ENCODE data around the gene SPI1.

SPI1 gene

DNA sequence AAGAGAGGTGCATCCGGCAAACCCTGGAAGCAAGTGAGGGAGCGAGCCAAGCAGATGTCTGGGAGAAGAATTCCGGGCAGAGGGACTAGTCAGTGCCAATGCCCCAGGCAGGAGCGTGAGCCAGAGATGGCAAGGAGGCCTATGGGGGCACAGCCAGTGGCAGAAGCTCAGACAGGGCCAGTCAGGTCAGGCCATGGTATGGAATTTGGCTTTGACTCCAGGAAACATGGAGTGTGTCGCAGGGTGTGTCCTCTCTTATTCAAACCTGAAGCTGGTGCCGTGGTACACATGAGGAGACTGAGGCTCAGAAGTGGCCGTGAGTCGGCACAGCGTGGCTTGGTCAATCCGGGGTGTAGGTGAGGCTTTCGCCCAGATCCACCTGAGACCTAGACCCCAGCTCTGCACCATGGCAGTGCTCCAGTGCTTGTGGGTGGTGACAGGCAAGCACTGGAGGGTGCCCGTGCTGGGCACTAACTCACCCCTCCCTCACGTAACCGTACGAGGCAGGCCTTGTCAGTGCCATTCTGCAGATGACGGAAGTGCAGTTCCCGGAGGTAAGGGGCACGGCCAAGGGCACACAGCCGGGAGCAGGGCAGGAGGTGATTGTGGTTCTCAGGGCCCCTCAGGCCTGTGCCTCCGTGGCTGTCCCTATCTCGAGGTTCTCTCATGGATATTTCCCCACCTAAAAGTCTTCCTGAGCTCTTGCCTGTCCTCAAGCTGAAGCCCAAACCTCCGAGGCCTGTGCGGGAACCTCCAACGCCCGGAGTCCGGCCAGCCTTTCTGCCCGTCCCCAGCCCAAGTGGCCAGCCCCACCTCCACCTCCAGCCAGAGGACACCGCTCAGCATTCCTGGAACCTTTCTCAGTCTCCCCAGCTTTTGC is 10.6 kb upstream of the SPI1 start:
- DNase-seq (ENCODE audit: low spot score) = no peak

DNA sequence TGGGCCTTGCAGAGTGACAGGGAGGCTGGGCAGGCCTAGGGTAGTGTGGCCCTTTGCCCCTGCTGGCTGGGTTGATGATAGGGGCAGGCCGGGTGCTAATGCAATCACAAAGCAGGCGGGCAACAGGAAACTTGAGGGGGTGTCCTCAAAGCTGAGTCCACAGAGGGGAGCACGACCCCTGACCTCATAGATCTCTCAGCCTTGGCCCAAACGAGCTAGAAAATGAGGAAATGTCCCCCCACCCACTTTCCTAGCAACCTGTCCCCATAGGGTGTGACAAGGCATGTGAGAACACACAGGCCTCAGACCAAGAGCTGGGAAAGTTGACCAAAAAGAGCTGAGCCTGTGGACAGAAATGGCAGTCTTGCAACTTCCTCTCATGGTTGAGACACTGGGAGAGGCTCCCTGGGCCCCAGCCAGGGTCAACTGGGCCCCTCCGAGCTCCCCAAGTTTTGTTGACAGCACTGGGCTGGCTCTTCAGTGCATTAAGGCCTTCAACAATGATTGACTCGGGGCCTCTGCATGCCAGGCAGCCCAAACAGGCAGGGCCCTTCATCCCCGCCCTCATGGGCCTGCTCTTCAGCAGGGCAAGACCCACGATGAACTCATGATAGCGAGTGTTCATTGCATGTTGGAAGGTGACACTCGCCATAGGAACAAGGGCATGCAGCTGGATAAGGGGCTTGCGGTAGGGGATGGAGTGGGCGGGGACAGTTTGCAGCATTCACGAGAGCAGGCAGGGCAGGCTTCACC is 9.8 kb upstream of the SPI1 start:
- DNase-seq (ENCODE audit: low spot score) = no peak

- DNase-seq (ENCODE audit: low spot score) = no peak
These were observed 6.2 kb upstream of the SPI1 start for GRCh38 chr11:47384498-47384897.

DNA sequence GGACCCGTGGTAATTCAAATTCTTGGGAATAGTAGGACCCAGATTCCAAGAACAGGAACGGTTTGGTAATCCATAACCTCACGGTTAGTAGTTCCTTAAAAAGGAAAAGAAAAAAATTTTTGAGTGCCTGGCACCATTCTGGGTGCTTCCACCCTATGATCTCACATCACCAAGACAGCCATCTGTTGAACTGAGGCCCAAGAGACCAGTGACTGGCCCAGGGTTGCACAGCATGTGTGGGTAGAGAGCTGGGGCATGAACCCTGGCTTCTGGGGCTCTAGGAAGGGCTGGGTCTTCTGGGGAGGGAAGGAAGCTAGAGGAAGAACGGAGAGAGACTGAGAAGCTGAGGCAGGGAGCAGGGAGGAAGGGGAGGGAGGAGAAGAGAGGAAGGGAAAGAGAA is 4.7 kb upstream of the SPI1 start:
- DNase-seq (ENCODE audit: low spot score) = no peak

GRCh38 chr11:47380078-47380477 is 1.7 kb upstream of the SPI1 start:
- DNase-seq (ENCODE audit: low spot score) = no peak

- DNase-seq (ENCODE audit: low spot score) = no peak
These were observed 970 bp upstream of the SPI1 start for GRCh38 chr11:47379317-47379716.

DNA sequence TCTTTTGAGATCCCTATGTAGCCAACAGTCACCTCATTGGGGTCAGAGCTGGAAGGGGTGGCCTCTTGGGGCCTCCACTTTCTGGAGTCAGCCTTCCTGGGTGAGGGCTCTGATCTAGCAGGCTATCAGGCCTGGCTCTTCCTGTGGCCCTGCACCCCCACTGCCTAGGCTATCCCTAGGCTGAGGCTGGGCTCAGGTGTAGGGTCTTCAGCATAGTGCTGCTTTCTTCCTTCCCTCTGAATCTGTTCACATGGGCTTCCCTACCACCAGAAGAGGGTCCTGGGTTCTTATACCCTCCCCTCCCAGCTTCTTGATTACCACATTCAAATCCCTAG is 456 bp upstream of the SPI1 start:
- DNase-seq (ENCODE audit: low spot score) = no peak

GRCh38 chr11:47377571-47378009 is 757 bp downstream of the SPI1 start:
- no peak for DNase-seq (ENCODE audit: low spot score)

DNA sequence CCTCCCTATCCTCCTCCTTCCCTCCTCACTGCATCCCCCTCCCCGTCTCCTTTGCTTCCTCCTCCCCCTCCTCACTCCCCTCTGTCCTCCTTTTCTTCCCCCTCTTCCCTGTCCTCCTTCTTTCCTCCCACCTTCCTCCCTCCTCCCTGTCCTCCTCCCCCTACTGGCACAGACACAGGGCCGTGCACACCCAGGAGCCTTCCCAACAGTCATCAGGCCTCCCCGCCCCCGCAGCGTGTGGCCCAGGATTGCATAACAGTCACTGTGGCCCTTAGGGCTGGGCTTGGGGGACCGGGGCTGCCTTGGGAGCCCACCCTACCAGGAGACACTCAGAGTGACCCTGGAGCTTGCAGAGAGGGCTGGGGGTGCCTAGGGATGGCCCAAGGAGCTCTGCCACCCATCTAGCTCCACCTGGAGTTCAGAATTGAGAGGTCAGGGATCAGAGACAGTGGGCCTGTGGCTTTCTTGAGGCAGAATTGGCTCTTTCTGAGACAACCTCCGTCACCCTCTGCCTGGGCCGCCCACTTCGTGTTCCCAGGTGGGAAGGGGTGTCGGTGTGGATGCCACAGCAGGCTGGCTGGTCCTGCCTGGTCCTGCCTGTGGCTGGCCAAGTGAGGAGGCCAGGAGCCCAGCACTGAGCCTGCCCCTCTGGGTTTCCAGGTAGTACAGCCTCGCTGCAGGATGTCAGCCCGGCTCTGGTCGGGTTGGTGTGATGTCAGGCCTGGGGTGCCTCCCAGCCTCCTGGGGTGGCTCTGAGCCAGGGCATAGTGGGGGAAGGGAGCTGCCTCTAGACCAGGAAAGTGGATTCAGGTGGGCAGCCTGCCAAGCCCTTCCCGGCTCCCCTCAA is 1.6 kb downstream of the SPI1 start:
- DNase-seq (ENCODE audit: low spot score) = no peak

DNA sequence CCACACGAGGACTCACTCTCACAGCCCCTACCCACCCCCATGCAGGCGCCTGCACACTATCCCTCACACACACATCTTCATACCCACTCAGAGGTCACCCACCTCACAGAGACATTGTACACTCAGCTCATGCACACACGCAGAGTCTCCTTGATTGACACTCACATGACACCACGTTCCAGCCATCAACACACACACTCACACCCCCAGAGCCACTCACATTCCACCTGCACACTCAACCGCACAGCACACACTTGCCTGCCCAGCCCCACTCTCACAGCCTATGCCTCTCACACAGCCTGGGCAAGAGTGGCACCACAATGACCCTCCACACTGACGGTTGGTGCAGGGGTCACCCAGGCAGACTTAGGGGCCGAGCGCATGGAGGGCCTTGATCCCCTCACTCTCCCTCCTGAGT is 2.2 kb downstream of the SPI1 start:
- no peak for DNase-seq (ENCODE audit: low spot score)

DNA sequence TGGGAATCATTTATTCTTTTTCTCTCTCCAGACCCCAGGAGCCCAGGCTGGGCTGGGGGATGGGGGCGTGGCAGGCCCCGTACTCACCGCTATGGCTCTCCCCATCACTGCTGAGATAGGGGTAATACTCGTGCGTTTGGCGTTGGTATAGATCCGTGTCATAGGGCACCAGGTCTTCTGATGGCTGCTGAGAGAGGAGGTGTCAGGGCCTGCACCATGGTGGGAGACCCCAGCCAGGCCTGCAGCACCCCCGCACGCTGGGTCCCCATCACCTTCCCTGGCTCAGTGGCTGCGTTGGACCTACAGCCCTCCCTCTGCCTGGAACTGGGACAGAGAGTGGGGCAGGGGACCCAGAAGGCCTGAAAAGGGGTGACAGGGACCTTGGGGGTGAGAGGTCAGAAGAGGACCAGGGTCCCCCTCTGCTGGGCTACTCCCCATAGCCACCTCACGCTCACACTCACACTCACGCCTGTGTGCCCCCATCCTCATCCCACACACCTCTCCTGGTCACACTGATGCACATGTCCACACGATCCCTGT is 2.7 kb downstream of the SPI1 start:
- no peak for DNase-seq (ENCODE audit: low spot score)

DNA sequence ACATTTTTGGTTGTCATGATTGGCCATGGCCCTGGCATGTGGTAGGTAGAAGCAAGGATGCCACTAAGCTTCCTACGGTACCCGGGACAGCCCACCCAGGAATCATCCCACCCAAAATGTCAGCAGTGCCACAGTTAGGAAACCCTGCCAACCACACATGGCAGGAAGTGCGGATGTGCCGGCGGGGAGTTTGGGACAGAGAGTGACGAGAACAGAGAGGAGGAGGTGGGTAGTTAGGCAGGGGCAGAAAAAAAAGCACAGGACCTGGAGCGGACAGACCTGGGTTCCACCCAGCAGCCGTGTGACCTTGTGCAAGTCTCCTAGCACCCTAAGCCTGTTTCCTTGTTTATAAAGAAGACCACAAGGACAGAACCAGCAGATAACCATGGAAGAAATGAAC is 3.3 kb downstream of the SPI1 start:
- no peak for DNase-seq (ENCODE audit: low spot score)

GRCh38 chr11:47374720-47375019 is 3.7 kb downstream of the SPI1 start:
- DNase-seq (ENCODE audit: low spot score) = no peak

- peak; percentile 85 for DNase-seq (ENCODE audit: low spot score)
These were observed 4.2 kb downstream of the SPI1 start for GRCh38 chr11:47373876-47374719.

DNA sequence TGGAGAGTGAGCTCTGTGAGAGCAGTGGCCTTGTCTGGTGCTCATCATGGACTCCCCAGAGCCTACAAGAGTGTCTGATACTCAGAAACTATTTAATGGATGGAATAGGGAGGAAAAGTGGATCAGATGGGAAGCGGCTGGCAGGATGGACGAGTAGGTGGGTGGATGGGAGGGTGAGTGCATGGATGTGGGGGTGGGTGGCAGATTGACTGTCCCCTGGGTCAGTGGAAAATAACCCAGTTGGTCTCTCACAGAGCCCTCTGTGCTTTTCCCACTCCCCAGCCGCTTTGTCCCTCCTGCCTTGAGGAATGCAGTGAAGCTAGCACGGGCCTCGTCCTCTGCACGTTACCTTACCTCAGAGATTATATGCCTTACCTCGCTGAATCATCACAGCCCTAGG is 5.9 kb downstream of the SPI1 start:
- no peak for DNase-seq (ENCODE audit: low spot score)

GRCh38 chr11:47369676-47370075 is 8.7 kb downstream of the SPI1 start:
- DNase-seq (ENCODE audit: low spot score) = no peak

GRCh38 chr11:47366020-47366490 is 12.3 kb downstream of the SPI1 start:
- DNase-seq (ENCODE audit: low spot score) = no peak

GRCh38 chr11:47361419-47361818 is 16.9 kb downstream of the SPI1 start:
- DNase-seq (ENCODE audit: low spot score) = no peak

DNA sequence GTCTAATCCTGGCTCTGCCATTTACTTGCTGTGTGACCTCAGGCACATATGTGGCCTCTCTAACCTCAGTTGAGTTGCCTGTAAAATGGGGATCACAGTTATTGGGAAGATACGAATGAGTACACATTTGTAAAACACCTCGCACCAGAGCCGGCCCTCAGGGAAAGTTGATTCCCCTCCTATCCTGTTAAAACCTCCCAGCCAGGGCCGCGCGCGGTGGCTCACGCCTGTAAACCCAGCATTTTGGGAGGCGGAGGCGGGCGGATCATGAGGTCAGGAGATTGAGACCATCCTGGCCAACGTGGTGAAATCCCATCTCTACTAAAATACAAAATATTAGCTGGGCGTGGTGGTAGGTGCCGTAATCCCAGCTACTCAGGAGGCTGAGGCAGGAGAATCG is 18.0 kb downstream of the SPI1 start:
- no peak for DNase-seq (ENCODE audit: low spot score)

DNA sequence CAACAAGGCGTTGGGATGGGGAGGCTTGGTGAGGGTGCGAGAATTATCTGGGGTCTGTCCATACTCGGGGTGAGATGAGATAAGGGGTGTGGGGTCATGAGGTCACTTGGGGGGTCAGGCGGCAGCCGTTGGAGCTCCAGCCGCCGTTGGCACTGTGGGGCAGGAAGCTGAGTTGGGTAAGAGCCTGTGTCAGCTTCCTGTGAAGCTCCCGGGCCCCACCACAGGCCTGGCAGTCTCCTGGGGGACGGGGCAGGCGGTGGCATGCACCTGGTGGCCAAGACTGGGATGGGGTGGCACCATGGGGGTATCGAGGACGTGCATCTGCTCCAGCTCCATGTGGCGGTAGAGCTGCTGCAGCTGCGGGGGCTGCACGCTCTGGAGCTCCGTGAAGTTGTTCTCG is 18.8 kb downstream of the SPI1 start:
- DNase-seq (ENCODE audit: low spot score) = no peak

DNA sequence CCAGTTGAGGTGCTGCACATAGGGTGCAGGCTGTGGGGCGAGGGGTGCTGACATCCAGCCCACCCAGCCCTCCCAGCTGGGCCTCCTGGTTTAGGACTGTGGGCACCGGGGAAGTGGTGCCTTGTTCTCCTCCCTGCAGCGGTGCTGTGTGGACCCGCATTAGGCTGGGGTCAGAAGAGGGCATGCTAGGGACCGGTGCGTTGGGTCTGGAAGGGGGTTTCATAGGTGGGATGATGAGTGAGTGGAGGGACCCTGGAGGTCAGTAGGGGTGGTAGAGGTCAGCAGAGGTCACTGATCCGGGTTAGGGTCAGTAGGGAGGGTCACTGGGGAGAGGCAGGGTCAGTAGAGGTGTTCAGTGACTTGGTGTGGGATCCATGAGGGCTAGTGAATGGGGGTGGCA is 19.2 kb downstream of the SPI1 start:
- DNase-seq (ENCODE audit: low spot score) = no peak

GRCh38 chr11:47358731-47359051 is 19.7 kb downstream of the SPI1 start:
- DNase-seq (ENCODE audit: low spot score) = no peak
